Hematopoietic multipotent progenitor cell treated with erythropoietin and hydrocortisone succinate and interleukin-3 and kit ligand, for 6 days (in vitro differentiated cells): Measurements from ENCODE around the gene CNOT1.
"Not testable (repeated sequence)": the region's sequence is repeated elsewhere in the genome, so short reads cannot be mapped to it uniquely, and the experiment has no call there.

Experiments
- DNase-seq: peaks from one replicate; pipeline ENCODE4 v3.0.0-alpha.2; 2015

Gene CNOT1

GRCh38 chr16:58501242-58502131 lies 128.1 kb downstream of the CNOT1 start:
- no peak for DNase-seq

DNA sequence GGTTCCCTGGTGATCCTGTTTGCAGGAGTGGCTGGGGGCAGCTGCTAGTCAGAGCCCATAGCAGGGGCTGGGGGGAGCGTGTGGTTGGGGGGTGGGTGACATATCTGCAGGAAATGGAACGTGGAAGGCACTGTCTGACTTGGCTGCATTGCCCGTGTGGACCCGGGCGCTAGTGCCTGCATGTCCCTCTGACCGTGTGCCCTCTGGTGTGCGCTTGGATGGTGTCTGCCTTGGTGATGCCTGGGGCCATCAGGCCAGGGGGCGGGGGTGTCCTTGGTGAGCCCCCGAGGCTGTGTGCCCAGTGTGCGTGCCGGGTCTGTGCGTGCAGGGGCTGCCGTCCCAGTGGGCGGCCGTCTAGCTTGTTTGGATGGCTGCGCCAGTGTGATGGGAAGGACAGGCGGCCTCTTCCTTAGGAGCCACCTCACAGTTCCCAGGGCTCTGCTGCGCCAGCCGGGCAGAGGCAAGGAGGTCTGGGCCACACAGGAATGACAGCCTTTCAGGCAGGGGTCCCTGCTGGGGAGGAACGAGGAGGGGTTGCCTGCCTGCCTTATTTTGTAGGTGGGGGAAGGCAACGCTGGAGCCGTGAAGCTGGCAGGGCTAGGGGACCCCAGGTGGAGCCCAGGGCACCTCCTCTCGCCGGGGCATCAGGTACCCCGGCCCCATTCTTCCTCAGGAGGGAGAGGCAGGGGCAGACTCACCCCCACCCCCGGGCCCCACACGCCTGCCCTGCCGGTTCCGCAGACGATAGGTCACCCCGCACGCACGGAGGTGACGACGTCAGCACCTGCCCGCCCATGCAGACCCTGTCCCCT lies 129.0 kb downstream of the CNOT1 start:
- no peak for DNase-seq

GRCh38 chr16:58499615-58500351 lies 129.8 kb downstream of the CNOT1 start, which contains the start of gene NDRG4:
Gene NDRG4, plus strand, starts transcription at chr16:58500143. Its CDS starts 106 bp downstream, at chr16:58500249.
- peak; percentile 70 for DNase-seq

DNA sequence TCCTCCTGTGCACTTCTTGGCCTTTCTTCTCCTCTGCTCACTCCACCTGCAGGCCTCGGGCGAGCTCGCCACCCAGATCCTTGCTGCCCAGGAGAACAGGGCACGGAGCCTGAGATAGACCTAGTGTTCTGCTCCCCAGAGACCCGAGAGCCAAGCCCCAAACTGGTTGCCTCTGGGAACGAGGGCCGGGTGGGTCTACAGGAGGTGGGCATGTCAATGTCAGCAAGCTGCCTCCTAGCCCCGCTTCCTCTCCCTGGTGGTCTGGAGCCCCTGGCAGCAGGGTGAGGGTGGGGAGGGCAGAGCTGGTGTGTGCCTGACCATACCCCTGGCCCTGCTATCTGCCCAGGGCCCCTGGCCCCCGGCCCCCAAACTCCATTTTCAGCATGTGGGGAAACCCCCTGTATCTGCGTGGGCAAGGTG lies 130.5 kb downstream of the CNOT1 start:
- DNase-seq = no peak

DNA sequence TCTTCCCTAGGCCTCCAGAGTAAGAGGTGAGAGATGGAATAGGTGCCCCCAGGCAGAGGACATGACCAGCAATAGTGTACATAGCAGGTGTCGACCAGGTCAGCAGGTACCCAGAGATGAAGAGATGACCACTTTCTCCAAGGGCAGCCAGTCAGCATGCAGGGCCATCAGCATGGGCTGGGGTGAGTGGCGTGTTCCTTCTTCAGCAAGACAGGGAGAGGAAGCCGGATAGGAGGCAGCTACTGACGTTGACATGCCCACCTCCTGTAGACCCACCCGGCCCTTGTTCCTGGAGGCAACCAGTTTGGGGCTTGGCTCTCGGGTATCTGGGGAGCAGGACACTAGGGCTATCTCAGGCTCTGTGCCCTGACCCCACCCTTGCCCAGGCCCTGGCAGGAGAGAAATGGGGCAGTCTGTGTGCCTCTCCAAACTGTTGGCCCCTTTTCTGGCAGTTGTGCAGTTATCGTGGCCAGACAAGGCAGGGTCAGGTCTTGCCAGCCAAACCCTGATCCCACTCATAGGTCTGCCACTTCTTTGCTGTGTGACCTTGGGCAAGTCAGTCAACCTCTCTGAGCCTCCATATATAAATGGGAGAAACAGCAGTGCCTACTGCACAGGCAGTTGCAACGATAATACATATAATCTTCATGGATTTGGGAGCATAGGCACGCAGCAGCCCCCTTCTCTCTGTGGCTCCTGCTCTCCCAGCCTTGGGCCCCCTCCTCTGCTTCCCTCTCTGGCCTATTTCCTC lies 131.1 kb downstream of the CNOT1 start:
- DNase-seq = no peak

DNA sequence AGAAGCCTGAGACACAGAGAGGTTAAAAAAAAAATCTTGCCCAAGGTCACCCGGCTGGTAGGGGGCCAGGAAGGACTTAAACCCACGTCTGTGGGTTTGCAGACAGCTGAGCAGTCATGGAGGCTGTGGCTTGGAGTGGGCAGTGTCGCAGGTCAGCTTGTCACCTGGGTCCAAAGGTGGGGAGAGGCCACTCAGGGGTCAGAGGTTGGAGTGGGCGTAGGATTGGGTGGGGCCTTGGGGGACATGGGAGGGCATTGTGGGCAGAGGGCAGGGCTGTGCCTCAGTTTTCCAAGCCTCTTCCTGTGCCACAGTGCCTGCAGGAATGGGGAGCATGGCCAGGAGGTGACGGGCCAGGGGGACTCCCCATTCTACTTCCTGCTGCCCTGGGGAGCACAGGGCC lies 131.7 kb downstream of the CNOT1 start:
- no peak for DNase-seq

DNA sequence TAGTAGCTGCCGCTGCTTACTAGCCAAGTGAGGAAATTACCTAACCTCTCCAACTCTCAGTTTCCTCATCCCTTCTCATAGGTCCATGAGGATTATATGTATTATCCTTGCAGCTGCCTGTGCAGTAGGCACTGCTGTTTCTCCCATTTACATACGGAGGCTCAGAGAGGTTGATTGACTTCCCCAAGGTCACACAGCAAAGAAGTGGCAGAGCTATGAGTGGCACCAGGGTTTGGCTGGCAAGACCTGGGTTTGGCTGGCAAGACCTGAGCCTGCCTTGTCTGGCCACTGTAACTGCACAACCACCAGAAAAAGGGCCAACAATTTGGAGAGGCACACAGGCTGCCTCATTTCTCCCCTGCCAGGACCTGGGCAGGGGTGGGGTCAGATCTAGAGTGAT lies 132.2 kb downstream of the CNOT1 start:
- no peak for DNase-seq

DNA sequence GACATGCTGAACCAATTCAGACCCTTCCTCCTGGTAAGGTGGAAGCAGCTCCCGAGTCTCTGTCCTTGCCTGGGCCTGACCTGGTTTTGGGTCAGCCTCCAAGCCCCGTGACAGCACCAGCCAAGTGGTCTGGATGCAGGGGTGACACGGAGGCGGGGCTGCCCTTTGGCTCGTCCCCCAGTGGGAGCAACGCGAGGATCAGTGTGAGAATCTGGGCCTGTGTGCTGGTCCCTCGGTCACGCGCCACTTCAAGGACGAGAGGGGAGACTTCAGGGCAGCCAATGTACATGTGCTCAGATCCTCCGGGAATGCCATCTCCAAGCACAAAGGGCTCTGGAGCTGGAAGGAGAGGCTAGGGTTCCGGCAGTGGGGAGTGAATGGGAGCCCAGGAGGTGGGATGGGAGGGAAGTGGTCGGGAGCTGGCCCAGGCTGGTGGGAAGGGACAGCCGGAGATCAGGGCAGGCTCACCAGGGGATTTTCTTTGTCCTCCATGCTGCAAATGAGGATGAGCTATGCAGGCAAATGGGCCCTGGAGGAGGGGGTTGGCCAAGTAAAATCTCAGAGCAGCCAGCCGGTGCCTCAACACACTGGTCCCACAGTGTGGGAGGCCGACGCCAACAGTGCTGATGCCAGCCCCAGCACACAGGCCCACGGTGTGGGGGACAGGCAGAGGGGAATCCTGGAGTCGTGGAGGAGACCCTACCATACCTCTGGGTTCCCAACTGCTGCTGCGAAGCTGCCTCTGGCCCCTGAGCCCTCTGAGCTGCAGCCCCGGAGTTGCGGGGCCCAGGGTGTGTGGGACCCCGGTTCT lies 133.9 kb downstream of the CNOT1 start:
- no peak for DNase-seq

DNA sequence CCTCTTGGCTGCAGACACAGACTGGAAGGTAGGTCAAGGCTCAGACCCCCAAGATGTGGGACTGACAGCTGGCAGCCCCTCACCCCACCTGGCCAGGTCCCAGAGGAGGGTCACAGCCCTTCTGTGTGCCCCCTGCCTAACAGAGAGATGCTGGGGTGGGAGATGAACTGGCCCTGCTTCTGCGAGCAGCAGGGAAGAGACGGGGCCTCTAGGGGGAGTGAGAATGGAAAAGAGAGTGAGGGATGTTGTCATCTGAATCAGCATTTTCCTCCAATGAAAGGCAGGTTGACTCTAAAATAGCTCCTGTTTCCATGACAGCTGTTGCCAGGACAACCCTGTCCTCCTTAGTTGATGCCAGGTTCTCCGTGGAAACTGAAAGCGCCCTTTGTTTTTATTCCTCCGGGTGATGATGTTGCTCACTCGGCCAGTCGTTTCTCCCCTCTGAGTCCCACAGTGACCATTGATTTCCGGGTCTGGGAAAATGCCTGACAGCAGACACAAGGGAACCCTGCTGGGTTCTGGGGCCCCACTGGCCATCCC lies 134.6 kb downstream of the CNOT1 start:
- peak; percentile 93 for DNase-seq

- DNase-seq = no peak
These were observed 135.7 kb downstream of the CNOT1 start for GRCh38 chr16:58493756-58494431.

GRCh38 chr16:58492735-58493134 lies 136.9 kb downstream of the CNOT1 start:
- DNase-seq = no peak

GRCh38 chr16:58492066-58492465 lies 137.6 kb downstream of the CNOT1 start:
- DNase-seq = no peak

GRCh38 chr16:58490539-58490938 lies 139.1 kb downstream of the CNOT1 start:
- not testable (repeated sequence) for DNase-seq

GRCh38 chr16:58490065-58490464 lies 139.6 kb downstream of the CNOT1 start:
- DNase-seq = no peak

- no peak for DNase-seq
These were observed 141.1 kb downstream of the CNOT1 start for GRCh38 chr16:58488531-58488930.

DNA sequence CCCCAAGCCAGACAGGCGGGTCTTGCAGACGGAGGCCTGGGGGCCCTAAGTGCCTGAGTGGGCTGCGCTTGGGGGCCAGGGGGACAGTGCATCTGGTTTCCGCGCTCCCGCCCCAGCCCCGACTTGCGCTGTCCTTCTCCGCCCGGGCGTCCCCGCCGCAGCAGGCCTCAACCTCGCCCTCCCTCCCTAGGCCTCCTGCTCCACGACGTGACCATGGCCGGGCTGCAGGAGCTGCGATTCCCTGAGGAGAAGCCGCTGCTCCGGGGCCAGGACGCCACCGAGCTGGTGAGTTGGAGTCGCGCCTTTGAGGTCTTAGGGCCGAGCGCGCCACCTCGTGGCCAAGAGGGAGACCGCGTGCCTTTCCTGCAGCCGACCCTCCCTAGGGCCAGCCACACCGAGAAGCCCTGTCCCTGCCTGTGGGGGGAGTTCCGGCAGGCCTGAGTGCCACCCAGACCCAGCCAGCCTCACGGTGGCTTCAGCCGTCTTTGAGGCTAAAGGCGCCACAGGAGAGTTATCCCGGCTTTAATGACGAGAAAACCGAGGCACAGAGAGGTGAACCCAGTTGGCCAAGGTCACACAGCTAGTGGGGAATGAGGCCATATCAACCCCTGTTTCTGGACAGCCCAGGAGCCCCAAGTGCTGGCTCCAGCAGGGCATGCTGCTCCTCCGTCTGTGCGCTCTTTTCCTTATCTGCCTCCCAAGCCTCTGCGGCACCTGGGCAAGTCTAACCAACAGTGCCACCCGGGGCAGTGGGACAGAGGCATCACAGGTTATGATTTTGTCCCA lies 141.9 kb downstream of the CNOT1 start:
- peak; percentile 89 for DNase-seq

- DNase-seq = no peak
These were observed 144.3 kb downstream of the CNOT1 start for GRCh38 chr16:58485184-58485887.

DNA sequence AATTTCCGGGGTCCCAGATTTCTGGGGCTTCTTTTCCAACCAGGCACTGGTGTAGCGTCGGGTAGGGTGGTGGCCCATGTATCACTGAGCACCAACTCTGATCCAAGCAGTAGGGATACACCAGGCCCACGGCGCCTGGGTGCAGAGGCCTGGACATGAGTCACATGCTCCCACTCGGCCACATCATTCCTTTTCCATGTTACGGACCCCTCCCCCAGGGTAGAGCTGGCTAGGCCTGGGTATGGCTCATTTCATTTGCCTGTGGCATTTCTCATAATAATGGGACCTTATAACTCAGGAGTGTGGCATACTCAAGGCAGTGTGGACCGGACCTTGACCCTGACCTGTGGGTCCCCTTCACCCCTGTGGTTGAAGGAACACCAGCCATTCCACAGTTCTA lies 147.7 kb downstream of the CNOT1 start:
- no peak for DNase-seq
